Activated naive CD4-positive, alpha-beta T cell (primary cell): Measurements from ENCODE around the gene ARMC7.
"Not testable (repeated sequence)": the region's sequence is repeated elsewhere in the genome, so short reads cannot be mapped to it uniquely, and the experiment has no call there.

Source experiments
- DNase-seq, 4 experiments: peaks; one replicate each; lab custom pipeline; 2025; lab: John Stamatoyannopoulos, UW

The ARMC7 gene

DNA sequence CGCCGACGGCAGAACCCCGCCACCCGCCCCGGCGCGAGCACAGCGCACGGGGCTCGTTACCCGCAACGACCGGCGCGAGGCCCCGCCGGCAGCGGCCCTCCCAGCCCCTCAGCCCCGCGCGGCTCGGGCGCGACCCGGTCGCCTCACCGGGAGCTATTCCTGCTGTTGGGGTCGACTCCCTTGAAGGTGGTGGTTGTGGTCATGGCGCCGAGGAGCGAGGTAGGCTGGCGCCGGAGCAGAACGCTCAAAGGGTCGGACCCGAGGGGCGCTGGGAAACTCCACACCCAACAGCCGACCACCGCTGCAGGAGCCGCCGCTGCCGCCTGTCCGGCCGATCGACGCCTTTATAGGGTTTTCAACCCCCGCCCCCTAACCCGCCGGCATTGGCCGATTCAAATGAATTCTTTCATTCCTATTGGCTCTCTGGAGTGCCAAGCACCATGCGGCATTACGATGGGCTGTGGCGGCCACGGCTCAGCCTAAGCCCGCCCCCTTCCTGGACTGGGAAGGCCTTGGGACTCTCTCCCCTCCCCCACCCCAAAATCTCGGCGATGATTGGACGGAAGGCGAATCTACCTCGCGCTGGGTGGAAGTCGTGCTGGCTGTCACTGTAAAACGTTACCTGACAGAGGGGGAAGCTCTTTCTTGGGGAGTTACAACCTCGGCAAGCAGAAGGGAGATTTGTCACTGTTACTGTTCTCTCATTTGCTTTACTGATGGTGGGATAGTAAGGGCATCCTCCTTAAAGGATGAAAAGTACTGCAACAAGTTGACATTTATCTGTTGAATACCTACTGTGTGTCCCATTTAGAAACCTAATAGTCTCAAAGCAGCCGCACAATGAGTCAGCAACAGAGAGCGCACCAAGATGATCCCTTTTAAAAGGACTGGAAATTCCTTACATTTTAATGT is 44.7 kb downstream of the ARMC7 start, which contains the start of gene JPT1:
JPT1 (minus strand) TSS at position 318 of the 912 bp plus-strand sequence; CDS start at position 203, 115 bp downstream.
- DNase-seq = peak; percentile 86 to 96 (median 92)

DNA sequence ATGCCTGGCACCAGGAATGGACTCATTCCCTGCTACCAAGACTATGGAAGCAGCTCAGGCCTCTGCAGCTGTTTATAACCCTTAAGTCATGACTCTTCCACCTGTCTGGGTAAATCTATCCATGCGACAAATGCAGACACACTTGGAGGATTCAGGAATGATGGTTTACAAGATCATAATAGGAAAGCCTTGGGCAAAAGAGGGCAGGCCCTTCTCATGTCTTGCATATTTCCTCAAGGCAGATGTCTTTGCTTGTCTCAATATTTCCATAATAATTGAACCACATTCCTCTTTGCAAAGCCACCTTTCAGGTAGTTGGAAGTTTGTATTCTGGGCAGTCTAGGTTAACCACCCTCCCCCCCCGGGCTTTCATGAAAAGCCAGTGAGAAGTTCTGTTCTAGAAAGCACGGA is 45.4 kb downstream of the ARMC7 start:
- DNase-seq = no peak

DNA sequence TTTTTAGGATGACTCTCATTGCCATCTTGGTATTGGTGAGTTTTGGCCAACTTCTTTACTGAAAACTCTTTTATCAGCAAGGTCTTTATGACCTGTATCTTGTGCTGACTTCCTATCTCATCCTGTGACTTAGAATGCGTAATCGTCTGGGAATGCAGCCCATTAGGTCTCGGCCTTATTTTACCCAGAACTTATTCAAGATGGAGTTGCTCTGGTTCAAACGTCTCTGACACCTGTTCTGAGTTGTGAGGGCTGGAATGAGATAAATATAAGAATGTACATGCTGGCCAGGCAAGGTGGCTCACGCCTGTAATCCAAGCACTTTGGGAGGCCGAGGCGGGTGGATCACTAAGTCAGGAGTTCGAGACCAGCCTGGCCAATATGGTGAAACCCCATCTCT is 48.7 kb downstream of the ARMC7 start:
- DNase-seq = not testable (repeated sequence)

DNA sequence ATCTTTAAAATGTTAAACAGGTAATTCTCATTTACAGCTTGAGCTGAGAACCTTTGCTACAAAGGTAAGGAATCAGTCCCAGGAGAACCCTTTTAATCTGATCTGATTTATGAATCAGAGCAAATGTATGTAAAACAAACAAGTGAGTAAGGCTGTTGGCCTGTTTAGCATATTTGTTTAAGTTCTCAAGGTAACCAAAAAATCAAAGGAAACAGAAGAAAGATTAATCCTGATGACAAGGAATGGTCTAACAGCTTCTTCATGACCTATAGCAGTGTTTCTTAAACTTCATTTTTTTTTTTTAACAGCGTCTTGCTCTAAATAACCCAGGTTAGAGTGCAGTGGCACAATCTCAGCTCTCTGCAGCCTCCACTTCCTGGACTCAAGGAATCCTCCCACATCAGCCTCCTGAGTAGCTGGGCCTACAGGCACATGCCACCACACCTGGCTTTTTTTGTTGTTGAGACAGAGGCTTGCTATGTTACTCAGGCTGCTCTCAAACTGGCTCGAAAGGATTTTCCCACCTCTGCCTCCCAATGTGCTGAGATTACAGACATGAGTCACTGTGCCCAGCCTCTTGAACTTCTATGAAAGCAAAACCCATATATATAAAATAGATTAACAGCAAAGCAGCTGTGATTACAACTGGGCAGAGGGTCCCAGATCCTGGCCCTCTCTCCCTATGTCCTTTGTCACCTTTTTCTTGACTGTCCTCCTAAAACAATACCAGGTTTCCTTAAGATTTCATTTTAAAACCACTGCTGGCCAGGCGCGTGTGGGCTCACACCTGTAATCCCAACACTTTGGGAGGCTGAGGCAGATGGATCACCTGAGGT is 49.6 kb downstream of the ARMC7 start:
- no peak for DNase-seq

DNA sequence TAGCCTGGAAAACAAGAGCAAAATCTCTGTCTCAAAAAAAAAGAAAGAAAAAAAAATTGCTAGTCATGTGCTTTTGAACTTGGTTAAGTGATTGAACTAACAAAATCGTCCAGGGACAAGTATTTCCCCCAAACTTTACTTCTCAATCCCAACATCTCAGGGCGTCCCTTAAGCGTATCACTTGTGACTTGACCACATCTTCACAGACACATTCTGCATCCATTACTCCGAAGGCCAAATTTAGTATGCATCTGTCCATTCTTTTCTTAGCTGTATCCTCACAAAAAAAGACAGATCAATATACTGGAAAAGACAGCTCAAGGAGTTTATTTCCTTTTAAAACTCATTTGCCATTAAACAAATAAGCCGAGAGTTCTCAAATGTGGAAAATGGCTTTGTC is 50.4 kb downstream of the ARMC7 start:
- no peak for DNase-seq

DNA sequence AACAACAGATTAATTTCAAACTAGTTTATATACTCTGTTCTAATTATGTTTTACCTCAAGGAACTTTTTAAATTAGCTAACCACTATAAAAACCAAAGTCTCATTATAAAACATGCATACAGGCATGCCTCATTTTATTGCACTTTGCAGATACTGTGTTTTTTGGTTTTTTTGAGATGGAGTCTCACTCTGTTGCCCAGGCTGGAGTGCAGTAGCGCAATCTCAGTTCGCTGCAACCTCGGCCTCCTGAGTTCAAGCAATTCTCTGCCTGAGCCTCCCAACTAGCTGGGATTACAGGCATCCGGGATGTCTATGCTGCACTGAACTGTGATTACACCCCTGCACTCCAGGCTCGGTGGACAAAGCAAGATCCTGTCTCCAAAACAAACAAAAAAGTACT is 53.3 kb downstream of the ARMC7 start:
- DNase-seq = no peak

DNA sequence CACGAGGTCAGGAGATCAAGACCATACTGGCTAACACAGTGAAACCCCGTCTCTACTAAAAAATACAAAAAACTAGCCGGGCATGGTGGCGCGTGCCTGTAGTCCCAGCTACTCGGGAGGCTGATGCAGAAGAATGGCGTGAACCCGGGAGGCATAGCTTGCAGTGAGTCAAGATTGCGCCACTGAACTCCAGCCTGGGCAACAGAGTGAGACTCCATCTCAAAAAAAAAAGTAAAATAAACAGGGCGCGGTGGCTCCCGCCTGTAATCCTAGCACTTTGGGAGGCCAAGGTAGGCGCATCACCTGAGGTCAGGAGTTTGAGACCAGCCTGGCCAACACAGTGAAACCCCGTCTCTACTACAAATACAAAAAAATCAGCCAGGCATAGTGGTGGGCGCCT is 54.8 kb downstream of the ARMC7 start:
- not testable (repeated sequence) for DNase-seq

DNA sequence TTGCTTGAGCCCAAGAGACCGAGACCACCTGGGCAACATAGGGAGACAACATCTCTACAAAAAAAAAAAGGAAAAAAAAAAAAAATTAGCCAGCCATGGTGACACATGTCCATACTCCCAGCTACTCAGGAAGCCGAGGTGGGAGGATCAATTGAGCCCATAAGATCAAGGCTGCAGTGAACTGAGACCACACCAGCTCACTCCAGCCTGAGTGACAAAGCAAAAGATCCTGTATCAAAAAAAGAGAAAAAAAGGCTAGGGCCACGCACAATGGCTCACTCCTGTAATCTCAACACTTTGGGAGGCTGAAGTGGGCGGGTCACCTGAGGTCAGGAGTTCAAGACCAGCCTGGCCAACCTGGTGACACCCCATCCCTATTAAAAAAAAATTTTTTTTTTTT is 59.2 kb downstream of the ARMC7 start:
- no peak for DNase-seq

DNA sequence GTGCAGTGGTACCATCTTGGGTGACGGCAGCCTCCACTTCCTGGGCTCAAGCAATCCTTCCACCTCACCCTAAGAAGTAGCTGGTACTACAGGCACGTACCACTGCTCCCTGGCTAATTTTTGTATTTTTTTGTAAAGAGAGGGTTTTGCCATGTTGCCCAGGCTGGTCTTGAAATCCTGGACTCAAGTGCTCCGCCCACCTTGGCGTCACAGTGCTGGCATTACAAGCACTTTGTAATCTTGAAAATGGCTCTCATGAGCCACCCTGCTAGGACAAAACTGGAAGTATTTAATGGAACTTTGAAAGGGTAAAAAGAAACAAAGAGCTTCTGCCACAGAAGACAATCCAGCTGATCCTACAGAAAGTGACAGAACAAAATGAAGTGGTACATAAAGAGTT is 63.8 kb downstream of the ARMC7 start:
- DNase-seq = no peak

DNA sequence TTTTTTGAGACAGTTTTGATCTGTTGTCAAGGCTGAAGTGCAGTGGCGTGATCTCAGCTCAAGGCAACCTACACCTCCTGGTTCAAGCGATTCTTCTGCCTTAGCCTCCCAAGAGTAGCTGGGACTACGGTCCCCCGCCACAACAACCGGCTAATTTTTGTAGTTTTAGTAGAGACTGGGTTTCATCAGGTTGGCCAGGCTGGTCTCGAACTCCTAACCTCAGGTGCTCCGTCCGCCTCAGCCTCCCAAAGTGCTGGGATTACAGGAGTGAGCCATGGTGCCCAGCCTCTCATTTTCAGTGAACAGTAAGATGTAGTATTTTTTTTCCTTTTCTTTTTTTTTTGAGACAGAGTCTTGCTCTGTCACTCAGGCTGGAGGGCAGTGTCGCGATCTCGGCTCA is 65.2 kb downstream of the ARMC7 start:
- DNase-seq = no peak

DNA sequence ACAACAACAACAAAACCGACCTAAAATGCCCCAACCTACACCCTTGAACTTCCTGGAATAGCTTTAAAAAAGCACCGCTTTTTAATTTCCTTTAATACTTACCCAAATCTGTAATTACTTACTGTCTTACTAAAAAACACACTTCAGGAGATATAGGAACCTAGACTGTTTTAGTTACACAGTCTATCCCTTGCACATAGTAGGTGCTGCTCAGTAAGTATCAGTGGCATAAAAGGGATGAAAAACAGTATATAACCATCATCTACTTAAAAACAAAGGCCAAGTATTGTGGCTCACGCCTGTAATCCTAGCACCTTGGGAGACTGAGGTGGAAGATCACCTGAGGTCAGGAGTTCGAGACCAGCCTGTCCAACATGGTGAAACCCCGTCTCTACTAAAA is 66.9 kb downstream of the ARMC7 start:
- no peak for DNase-seq

DNA sequence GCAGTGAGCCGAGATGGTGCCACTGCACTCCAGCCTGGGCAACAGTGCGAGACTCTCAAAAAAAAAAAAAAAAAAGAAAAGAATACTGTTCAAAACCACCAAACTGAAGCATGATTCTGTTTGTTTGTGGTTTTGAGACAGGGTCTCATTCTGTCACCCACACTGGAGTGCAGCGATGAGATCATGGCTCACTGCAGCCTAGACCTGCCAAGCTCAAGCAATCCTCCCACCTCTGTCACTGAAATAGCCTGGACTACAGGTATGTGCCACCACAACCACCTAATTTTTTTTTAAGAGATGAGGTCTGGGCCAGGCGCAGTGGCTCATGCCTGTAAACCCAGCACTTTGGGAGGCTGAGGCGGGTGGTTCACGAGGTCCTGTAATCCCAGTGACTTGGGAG is 68.7 kb downstream of the ARMC7 start:
- DNase-seq = no peak
